IMR-90 (cell line): ENCODE data around the gene AXDND1.

ENCODE experiments used
- MXI1 ChIP-seq: IDR thresholded peaks from 2 replicates; pipeline ENCODE4 v1.6.1; 2012; ENCODE audit warnings: low read depth, mild to moderate bottlenecking, low read length, moderate library complexity, borderline replicate concordance
- POLR2A ChIP-seq: IDR thresholded peaks from 2 replicates; pipeline ENCODE4 v1.6.1; 2012; ENCODE audit warnings: mild to moderate bottlenecking, low read depth, low read length
- RAD21 ChIP-seq: IDR thresholded peaks from 2 replicates; pipeline ENCODE4 v1.6.1; 2012; ENCODE audit warnings: low read length, improper control_type of control experiment
- RFX5 ChIP-seq: IDR thresholded peaks from 2 replicates; pipeline ENCODE4 v1.8.0; 2012; ENCODE audit warnings: low read depth, mild to moderate bottlenecking, low read length, moderate library complexity
- TF ChIP-seq, protein P1 (sequence below): conservative IDR thresholded peaks from 2 replicates; pipeline ENCODE4 v1.5.1; 2012; ENCODE audit warnings: mild to moderate bottlenecking, low read depth, low read length, improper control_type of control experiment

DNA sequence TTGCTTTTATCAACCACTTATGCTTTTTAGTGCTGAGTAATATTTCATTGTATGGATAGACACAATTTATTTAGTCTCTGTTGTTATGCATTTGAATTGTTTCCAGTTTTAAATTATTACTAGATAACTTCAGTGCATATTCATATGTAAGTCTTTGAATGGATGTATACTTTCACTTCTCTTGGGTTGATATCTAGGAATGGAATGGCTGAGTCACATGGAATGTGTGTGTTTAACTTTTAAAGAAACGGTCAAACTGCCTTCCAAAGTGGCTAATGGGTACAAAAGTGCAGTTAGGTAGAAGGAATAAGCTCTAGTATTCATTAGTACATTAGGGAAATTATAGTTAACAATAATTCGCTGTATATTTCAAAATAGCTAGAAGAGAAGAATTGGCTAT lies 127.6 kb downstream of the AXDND1 start:
- TF ChIP-seq, protein P1, sequence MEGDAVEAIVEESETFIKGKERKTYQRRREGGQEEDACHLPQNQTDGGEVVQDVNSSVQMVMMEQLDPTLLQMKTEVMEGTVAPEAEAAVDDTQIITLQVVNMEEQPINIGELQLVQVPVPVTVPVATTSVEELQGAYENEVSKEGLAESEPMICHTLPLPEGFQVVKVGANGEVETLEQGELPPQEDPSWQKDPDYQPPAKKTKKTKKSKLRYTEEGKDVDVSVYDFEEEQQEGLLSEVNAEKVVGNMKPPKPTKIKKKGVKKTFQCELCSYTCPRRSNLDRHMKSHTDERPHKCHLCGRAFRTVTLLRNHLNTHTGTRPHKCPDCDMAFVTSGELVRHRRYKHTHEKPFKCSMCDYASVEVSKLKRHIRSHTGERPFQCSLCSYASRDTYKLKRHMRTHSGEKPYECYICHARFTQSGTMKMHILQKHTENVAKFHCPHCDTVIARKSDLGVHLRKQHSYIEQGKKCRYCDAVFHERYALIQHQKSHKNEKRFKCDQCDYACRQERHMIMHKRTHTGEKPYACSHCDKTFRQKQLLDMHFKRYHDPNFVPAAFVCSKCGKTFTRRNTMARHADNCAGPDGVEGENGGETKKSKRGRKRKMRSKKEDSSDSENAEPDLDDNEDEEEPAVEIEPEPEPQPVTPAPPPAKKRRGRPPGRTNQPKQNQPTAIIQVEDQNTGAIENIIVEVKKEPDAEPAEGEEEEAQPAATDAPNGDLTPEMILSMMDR, result no peak
- TF ChIP-seq MXI1 (no peak), RAD21 (no peak), RFX5 (no peak), POLR2A (no peak)
